ENCODE results near the gene SCYGR8.

DNA sequence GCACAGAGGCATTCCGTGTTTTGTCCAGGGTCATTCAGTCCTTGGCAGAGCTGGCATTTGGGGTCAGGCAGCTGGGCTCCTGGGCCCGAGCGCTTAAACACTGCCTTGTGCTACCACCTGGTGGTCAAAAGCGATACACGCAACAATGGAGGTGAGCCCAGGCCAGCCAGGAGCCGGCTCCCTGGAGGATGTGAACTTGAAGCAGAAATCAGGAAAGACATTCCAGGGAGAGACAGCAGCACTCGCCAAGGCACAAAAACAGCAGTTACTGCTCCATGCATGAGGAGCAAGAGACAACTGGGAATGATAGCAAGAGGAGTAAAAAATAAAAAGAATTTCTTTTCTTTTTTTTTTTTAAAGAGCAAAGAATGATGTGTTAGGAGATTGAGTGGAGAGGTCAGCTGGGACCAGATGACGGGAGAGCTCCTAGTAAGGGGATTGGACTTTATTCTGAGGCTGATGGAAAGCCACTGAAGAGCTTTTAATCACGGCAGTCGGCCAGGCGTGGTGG, 20.7 kb downstream of the SCYGR8 start:
- TF ChIP-seq, protein P1, sequence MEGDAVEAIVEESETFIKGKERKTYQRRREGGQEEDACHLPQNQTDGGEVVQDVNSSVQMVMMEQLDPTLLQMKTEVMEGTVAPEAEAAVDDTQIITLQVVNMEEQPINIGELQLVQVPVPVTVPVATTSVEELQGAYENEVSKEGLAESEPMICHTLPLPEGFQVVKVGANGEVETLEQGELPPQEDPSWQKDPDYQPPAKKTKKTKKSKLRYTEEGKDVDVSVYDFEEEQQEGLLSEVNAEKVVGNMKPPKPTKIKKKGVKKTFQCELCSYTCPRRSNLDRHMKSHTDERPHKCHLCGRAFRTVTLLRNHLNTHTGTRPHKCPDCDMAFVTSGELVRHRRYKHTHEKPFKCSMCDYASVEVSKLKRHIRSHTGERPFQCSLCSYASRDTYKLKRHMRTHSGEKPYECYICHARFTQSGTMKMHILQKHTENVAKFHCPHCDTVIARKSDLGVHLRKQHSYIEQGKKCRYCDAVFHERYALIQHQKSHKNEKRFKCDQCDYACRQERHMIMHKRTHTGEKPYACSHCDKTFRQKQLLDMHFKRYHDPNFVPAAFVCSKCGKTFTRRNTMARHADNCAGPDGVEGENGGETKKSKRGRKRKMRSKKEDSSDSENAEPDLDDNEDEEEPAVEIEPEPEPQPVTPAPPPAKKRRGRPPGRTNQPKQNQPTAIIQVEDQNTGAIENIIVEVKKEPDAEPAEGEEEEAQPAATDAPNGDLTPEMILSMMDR (conservative IDR thresholded peaks at IDR 0.05), result peak; percentile 80
- no peak for TF ChIP-seq ZFX (IDR thresholded peaks at IDR 0.05)
